Loucy (cell line): Measurements from ENCODE around the gene DMXL1.

Source experiments
- EZH2phosphoT487 ChIP-seq: fragments of 200-600 bp; IDR thresholded peaks from 2 replicates; pipeline ENCODE4 v1.6.1; 2018; ENCODE audit warnings: antibody characterized with exemption, mild to moderate bottlenecking, moderate library complexity, borderline replicate concordance
- TF ChIP-seq, protein P1 (sequence below): fragments of 200-600 bp; sonication (generic); conservative IDR thresholded peaks from 2 replicates; pipeline ENCODE4 v1.5.1; 2014; ENCODE audit warnings: mild to moderate bottlenecking, antibody characterized with exemption, low read length

GRCh38 chr5:119129770-119130169, 58.9 kb downstream of the DMXL1 start:
- TF ChIP-seq, protein P1, sequence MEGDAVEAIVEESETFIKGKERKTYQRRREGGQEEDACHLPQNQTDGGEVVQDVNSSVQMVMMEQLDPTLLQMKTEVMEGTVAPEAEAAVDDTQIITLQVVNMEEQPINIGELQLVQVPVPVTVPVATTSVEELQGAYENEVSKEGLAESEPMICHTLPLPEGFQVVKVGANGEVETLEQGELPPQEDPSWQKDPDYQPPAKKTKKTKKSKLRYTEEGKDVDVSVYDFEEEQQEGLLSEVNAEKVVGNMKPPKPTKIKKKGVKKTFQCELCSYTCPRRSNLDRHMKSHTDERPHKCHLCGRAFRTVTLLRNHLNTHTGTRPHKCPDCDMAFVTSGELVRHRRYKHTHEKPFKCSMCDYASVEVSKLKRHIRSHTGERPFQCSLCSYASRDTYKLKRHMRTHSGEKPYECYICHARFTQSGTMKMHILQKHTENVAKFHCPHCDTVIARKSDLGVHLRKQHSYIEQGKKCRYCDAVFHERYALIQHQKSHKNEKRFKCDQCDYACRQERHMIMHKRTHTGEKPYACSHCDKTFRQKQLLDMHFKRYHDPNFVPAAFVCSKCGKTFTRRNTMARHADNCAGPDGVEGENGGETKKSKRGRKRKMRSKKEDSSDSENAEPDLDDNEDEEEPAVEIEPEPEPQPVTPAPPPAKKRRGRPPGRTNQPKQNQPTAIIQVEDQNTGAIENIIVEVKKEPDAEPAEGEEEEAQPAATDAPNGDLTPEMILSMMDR = no peak
- no peak for TF ChIP-seq EZH2phosphoT487
